Fibroblast of pulmonary artery (primary cell): ENCODE results near the gene MYOD1.

Experiments
- DNase-seq: peaks from one replicate; pipeline ENCODE4 v3.0.0-alpha.2; 2010; ENCODE audit warnings: low read depth
- H3K4me3 ChIP-seq: replicated peaks from 2 replicates; pipeline ENCODE4 v1.5.1; 2011; ENCODE audit warnings: low read depth, mild to moderate bottlenecking, control low read depth, low read length, moderate library complexity
- TF ChIP-seq, protein P1 (sequence below): IDR thresholded peaks from 2 replicates; pipeline ENCODE4 v1.5.1; 2011; ENCODE audit warnings: mild to moderate bottlenecking, control low read depth, low read length, inconsistent platforms; ENCODE audit errors: missing control alignments

MYOD1 gene

GRCh38 chr11:17716807-17717206, 2.6 kb upstream of the MYOD1 start:
- H3K4me3 ChIP-seq = no peak overlapping the region
- TF ChIP-seq, protein P1, sequence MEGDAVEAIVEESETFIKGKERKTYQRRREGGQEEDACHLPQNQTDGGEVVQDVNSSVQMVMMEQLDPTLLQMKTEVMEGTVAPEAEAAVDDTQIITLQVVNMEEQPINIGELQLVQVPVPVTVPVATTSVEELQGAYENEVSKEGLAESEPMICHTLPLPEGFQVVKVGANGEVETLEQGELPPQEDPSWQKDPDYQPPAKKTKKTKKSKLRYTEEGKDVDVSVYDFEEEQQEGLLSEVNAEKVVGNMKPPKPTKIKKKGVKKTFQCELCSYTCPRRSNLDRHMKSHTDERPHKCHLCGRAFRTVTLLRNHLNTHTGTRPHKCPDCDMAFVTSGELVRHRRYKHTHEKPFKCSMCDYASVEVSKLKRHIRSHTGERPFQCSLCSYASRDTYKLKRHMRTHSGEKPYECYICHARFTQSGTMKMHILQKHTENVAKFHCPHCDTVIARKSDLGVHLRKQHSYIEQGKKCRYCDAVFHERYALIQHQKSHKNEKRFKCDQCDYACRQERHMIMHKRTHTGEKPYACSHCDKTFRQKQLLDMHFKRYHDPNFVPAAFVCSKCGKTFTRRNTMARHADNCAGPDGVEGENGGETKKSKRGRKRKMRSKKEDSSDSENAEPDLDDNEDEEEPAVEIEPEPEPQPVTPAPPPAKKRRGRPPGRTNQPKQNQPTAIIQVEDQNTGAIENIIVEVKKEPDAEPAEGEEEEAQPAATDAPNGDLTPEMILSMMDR = no peak
- no peak for DNase-seq

- DNase-seq = no peak
- TF ChIP-seq, protein P1 = no peak
Observed at GRCh38 chr11:17718015-17718414, 1.4 kb upstream of the MYOD1 start.

DNA sequence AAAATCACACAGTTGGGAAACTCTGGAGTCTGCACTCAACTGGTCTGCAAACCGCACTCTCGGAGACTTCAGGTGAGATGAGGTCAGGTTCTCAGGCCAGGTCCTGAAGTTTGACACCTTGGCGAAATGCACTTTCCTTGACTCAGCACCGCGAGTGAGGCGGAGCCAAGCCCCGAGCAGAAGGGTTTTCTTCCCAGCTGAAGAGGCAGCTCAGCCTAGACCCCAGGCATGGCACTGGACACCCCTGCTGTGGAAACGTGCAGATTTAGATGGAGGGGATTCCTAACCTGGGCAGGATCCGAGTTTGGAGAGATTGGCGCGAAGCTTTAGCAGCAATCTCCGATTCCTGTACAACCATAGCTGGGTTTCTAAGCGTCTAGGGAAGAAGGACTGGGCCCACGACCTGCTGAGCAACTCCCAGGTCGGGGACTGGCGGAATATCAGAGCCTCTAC, 835 bp upstream of the MYOD1 start:
- TF ChIP-seq, protein P1 = no peak
- no peak overlapping the region for H3K4me3 ChIP-seq
- no peak for DNase-seq

More at GRCh38 chr11:17718015-17718414, 1.4 kb upstream of the MYOD1 start:
- no peak overlapping the region for H3K4me3 ChIP-seq

GRCh38 chr11:17719938-17720795, 796 bp downstream of the MYOD1 start:
- TF ChIP-seq, protein P1 = no peak
- peak; percentile 20 for DNase-seq
- no peak overlapping the region for H3K4me3 ChIP-seq

GRCh38 chr11:17720796-17721171, 1.4 kb downstream of the MYOD1 start:
- H3K4me3 ChIP-seq = no peak overlapping the region
- TF ChIP-seq, protein P1 = no peak

GRCh38 chr11:17721242-17721999, 2.0 kb downstream of the MYOD1 start:
- DNase-seq = no peak
- TF ChIP-seq, protein P1 = no peak
- H3K4me3 ChIP-seq = no peak overlapping the region

More at GRCh38 chr11:17720796-17721171, 1.4 kb downstream of the MYOD1 start:
- no peak for DNase-seq
